ENCODE results near the gene PGM3.
"Not testable (repeated sequence)": the region's sequence is repeated elsewhere in the genome, so short reads cannot be mapped to it uniquely, and the experiment has no call there.

Gene PGM3

GRCh38 chr6:83192871-83193746, at the start of gene PGM3, which contains the start of gene RWDD2A:
Gene PGM3, minus strand, starts transcription at chr6:83193265. Its CDS starts 2,253 bp downstream, at chr6:83191012.
Gene RWDD2A, plus strand, starts transcription at chr6:83193357. Its CDS starts 1,095 bp downstream, at chr6:83194452.
- peak; percentile 71 to 84 for DNase-seq (ENCODE audit: low read depth in 1 of 2, low spot score in 1 of 2)

GRCh38 chr6:83231146-83231545, 38.1 kb upstream of the PGM3 start:
- no peak for DNase-seq (ENCODE audit: low read depth in 1 of 2, low spot score in 1 of 2)

GRCh38 chr6:83226517-83226916, 33.5 kb upstream of the PGM3 start:
- DNase-seq (ENCODE audit: low read depth in 1 of 2, low spot score in 1 of 2) = no peak

GRCh38 chr6:83221889-83222479, 28.9 kb upstream of the PGM3 start:
- DNase-seq (ENCODE audit: low read depth in 1 of 2, low spot score in 1 of 2) = no peak

- DNase-seq (ENCODE audit: low read depth in 1 of 2, low spot score in 1 of 2) = no peak
These were observed 28.2 kb upstream of the PGM3 start for GRCh38 chr6:83221276-83221675.

GRCh38 chr6:83220121-83220520, 27.1 kb upstream of the PGM3 start:
- no peak for DNase-seq (ENCODE audit: low read depth in 1 of 2, low spot score in 1 of 2)

- DNase-seq (ENCODE audit: low read depth in 1 of 2, low spot score in 1 of 2) = no peak
These were observed 25.6 kb upstream of the PGM3 start for GRCh38 chr6:83218646-83219045.

- DNase-seq (ENCODE audit: low read depth in 1 of 2, low spot score in 1 of 2) = no peak
These were observed 23.7 kb upstream of the PGM3 start for GRCh38 chr6:83216806-83217205.

GRCh38 chr6:83215131-83216047, 22.3 kb upstream of the PGM3 start:
- DNase-seq (ENCODE audit: low read depth in 1 of 2, low spot score in 1 of 2) = peak; percentile 7 to 13

GRCh38 chr6:83202031-83202430, 9.0 kb upstream of the PGM3 start:
- no peak for DNase-seq (ENCODE audit: low read depth in 1 of 2, low spot score in 1 of 2)

- no peak for DNase-seq (ENCODE audit: low read depth in 1 of 2, low spot score in 1 of 2)
These were observed 6.8 kb upstream of the PGM3 start for GRCh38 chr6:83199863-83200225.

GRCh38 chr6:83199173-83199862, 6.3 kb upstream of the PGM3 start:
- DNase-seq (ENCODE audit: low read depth in 1 of 2, low spot score in 1 of 2) = no peak

- no peak for DNase-seq (ENCODE audit: low read depth in 1 of 2, low spot score in 1 of 2)
These were observed 5.6 kb upstream of the PGM3 start for GRCh38 chr6:83198486-83199172.

- peak in 1 of 2 donors; percentile 6 for DNase-seq (ENCODE audit: low read depth in 1 of 2, low spot score in 1 of 2)
These were observed 892 bp upstream of the PGM3 start for GRCh38 chr6:83193747-83194566.

GRCh38 chr6:83192456-83192855, 609 bp downstream of the PGM3 start:
- DNase-seq (ENCODE audit: low read depth in 1 of 2, low spot score in 1 of 2) = no peak

- DNase-seq (ENCODE audit: low read depth in 1 of 2, low spot score in 1 of 2) = not testable (repeated sequence)
These were observed 1.1 kb downstream of the PGM3 start for GRCh38 chr6:83191974-83192373.

GRCh38 chr6:83190626-83191025, 2.4 kb downstream of the PGM3 start:
- no peak for DNase-seq (ENCODE audit: low read depth in 1 of 2, low spot score in 1 of 2)

- DNase-seq (ENCODE audit: low read depth in 1 of 2, low spot score in 1 of 2) = no peak
These were observed 4.6 kb downstream of the PGM3 start for GRCh38 chr6:83188501-83188900.

GRCh38 chr6:83185096-83185495, 8.0 kb downstream of the PGM3 start:
- DNase-seq (ENCODE audit: low read depth in 1 of 2, low spot score in 1 of 2) = no peak

Data from activated T-helper 1 cell treated with anti-CD3 and anti-CD28 coated beads, Interleukin-2, amount 50 U/mL, for 16 hours (primary cell).